Daoy (cell line): ENCODE data around the gene PRDM7. TPM values are rescaled to one million over a fixed set of nuclear protein-coding genes. Genes with fewer than 3 reads are reported as not detected.

Source experiments
- DNase-seq: peaks from one replicate; pipeline ENCODE4 v3.0.0-alpha.2; 2015; ENCODE audit warnings: low read depth
- total RNA-seq: library from RNA; depleted of rRNA; stranded (reverse); fragments of >200 nt; shearing (Covaris generic); gene quantifications from 2 replicates; pipeline ENCODE4 v1.2.3, GENCODE V29; 2014

Gene PRDM7
- total RNA-seq, 1 experiment from 2014 or later, result not detected

- no peak for DNase-seq
These were observed 41.2 kb downstream of the PRDM7 start for GRCh38 chr16:90035902-90036301.

GRCh38 chr16:90034504-90034903, 42.6 kb downstream of the PRDM7 start:
- DNase-seq, result no peak

- no peak for DNase-seq
These were observed 43.7 kb downstream of the PRDM7 start for GRCh38 chr16:90033387-90033786.

- DNase-seq, result no peak
These were observed 44.3 kb downstream of the PRDM7 start for GRCh38 chr16:90032674-90033331.

GRCh38 chr16:90031931-90032673, 45.0 kb downstream of the PRDM7 start:
- no peak for DNase-seq

GRCh38 chr16:90031186-90031930, 45.8 kb downstream of the PRDM7 start:
- no peak for DNase-seq

GRCh38 chr16:90028985-90029384, 48.1 kb downstream of the PRDM7 start:
- DNase-seq, result no peak

- no peak for DNase-seq
These were observed 49.5 kb downstream of the PRDM7 start for GRCh38 chr16:90027611-90028010.

- no peak for DNase-seq
These were observed 51.0 kb downstream of the PRDM7 start for GRCh38 chr16:90026135-90026534.

GRCh38 chr16:90023078-90023447, 54.1 kb downstream of the PRDM7 start:
- no peak for DNase-seq

- DNase-seq, result peak; percentile 92
These were observed 54.7 kb downstream of the PRDM7 start for GRCh38 chr16:90022209-90023077.

GRCh38 chr16:90020838-90021382, 56.2 kb downstream of the PRDM7 start:
- DNase-seq, result peak; percentile 83

GRCh38 chr16:90020260-90020837, 56.8 kb downstream of the PRDM7 start:
- peak; percentile 62 for DNase-seq

GRCh38 chr16:90019543-90020259, 57.4 kb downstream of the PRDM7 start:
- DNase-seq, result peak; percentile 80

- DNase-seq, result no peak
These were observed 58.2 kb downstream of the PRDM7 start, which contains the start of gene DBNDD1 for GRCh38 chr16:90018652-90019542. TSS of gene DBNDD1 (minus strand) at chr16:90019456. CDS start at chr16:90019341, 115 bp downstream.

GRCh38 chr16:90018297-90018651, 58.9 kb downstream of the PRDM7 start:
- DNase-seq, result no peak

- DNase-seq, result no peak
These were observed 60.7 kb downstream of the PRDM7 start for GRCh38 chr16:90016339-90016950.

- DNase-seq, result peak; percentile 26
These were observed 61.4 kb downstream of the PRDM7 start for GRCh38 chr16:90015586-90016338.
